ENCODE measurements around the gene GALM. TPM values are rescaled to one million over a fixed set of nuclear protein-coding genes. Genes with fewer than 3 reads are reported as not detected.

Gene GALM
- total and polyA plus RNA-seq, 2 of the 13 experiments (the other 11 are each of a cell fraction or from before 2014, with no cell fraction given), result 65.5 to 90.0 TPM

DNA sequence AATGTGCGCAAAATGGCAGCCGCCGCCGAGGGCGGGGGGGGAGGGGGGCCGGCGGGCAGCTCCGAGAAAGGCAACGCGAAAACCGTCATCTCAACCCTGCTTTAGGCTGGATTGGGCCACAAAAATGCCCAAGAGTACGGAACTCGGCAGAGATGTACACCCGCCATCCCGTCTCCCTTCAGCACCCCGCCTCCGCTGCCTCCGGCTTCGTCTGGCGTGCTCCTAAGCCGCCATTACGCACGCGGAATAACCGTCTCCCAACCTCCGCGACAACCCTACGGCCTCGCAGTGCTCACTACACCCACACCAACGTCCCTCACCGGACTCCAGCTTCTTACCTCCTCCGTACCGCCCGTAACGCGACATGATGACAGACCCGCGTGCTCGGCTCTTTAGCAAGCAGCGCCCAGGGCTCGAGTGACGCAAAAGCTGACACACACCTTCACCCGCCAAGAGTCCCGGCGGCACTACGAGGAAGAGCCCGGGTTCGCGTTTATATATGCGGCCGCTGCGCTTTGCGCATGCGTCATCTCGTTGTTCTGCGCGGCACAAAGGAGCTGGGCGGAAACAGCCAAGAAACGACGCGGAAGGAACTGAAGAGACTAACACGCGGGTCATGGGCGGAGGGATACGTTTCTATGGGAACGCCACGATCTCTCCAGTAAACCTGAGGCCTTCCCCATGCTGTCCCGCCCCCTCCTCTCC, 85.1 kb downstream of the GALM start, which contains the start of gene SRSF7 (continued):
- TF ChIP-seq ATF7 (IDR thresholded peaks at IDR 0.05), result no peak
- no peak for TF ChIP-seq ATF7 (CRISPR knock-in tag; IDR thresholded peaks at IDR 0.05)
- TF ChIP-seq FOXK2 (IDR thresholded peaks at IDR 0.05), result peak; percentile 66; the same call in 1 of the 2 replicates
- TF ChIP-seq ZNF484 (CRISPR knock-in tag; IDR thresholded peaks at IDR 0.05; ENCODE audit: borderline replicate concordance, low read depth), result no peak; the same call in 1 of the 2 replicates
- peak; percentile 56; the same call in 1 of the 2 replicates for TF ChIP-seq NFRKB (IDR thresholded peaks at IDR 0.05)
- TF ChIP-seq, protein P1, sequence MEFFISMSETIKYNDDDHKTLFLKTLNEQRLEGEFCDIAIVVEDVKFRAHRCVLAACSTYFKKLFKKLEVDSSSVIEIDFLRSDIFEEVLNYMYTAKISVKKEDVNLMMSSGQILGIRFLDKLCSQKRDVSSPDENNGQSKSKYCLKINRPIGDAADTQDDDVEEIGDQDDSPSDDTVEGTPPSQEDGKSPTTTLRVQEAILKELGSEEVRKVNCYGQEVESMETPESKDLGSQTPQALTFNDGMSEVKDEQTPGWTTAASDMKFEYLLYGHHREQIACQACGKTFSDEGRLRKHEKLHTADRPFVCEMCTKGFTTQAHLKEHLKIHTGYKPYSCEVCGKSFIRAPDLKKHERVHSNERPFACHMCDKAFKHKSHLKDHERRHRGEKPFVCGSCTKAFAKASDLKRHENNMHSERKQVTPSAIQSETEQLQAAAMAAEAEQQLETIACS (CRISPR knock-in tag; IDR thresholded peaks at IDR 0.05), result peak; percentile 61; the same call in 1 of the 2 replicates
- TF ChIP-seq, protein P2, sequence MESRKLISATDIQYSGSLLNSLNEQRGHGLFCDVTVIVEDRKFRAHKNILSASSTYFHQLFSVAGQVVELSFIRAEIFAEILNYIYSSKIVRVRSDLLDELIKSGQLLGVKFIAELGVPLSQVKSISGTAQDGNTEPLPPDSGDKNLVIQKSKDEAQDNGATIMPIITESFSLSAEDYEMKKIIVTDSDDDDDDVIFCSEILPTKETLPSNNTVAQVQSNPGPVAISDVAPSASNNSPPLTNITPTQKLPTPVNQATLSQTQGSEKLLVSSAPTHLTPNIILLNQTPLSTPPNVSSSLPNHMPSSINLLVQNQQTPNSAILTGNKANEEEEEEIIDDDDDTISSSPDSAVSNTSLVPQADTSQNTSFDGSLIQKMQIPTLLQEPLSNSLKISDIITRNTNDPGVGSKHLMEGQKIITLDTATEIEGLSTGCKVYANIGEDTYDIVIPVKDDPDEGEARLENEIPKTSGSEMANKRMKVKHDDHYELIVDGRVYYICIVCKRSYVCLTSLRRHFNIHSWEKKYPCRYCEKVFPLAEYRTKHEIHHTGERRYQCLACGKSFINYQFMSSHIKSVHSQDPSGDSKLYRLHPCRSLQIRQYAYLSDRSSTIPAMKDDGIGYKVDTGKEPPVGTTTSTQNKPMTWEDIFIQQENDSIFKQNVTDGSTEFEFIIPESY (CRISPR knock-in tag; IDR thresholded peaks at IDR 0.05), result peak; percentile 30
- TF ChIP-seq, protein P3, sequence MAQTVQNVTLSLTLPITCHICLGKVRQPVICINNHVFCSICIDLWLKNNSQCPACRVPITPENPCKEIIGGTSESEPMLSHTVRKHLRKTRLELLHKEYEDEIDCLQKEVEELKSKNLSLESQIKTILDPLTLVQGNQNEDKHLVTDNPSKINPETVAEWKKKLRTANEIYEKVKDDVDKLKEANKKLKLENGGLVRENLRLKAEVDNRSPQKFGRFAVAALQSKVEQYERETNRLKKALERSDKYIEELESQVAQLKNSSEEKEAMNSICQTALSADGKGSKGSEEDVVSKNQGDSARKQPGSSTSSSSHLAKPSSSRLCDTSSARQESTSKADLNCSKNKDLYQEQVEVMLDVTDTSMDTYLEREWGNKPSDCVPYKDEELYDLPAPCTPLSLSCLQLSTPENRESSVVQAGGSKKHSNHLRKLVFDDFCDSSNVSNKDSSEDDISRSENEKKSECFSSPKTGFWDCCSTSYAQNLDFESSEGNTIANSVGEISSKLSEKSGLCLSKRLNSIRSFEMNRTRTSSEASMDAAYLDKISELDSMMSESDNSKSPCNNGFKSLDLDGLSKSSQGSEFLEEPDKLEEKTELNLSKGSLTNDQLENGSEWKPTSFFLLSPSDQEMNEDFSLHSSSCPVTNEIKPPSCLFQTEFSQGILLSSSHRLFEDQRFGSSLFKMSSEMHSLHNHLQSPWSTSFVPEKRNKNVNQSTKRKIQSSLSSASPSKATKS (CRISPR knock-in tag; IDR thresholded peaks at IDR 0.05), result peak; percentile 89
- no peak for TF ChIP-seq ZNF326 (CRISPR knock-in tag; IDR thresholded peaks at IDR 0.05; ENCODE audit: borderline replicate concordance)
- peak; percentile 94 for TF ChIP-seq ZNF451 (CRISPR knock-in tag; IDR thresholded peaks at IDR 0.05)
- TF ChIP-seq BCL3 (CRISPR knock-in tag; IDR thresholded peaks at IDR 0.05), result peak; percentile 93
- TF ChIP-seq, protein P4, sequence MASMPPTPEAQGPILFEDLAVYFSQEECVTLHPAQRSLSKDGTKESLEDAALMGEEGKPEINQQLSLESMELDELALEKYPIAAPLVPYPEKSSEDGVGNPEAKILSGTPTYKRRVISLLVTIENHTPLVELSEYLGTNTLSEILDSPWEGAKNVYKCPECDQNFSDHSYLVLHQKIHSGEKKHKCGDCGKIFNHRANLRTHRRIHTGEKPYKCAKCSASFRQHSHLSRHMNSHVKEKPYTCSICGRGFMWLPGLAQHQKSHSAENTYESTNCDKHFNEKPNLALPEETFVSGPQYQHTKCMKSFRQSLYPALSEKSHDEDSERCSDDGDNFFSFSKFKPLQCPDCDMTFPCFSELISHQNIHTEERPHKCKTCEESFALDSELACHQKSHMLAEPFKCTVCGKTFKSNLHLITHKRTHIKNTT (CRISPR knock-in tag; IDR thresholded peaks at IDR 0.05), result no peak
- TF ChIP-seq ARNTL (CRISPR knock-in tag; IDR thresholded peaks at IDR 0.05), result peak; percentile 78
- no peak for TF ChIP-seq ELF4 (CRISPR knock-in tag; IDR thresholded peaks at IDR 0.05; ENCODE audit: borderline replicate concordance)
- TF ChIP-seq TERF1 (CRISPR knock-in tag; IDR thresholded peaks at IDR 0.05), result peak; percentile 97
- 0 out of 2 replicates have a peak, but pooled peaks have one; percentile 86 for TF ChIP-seq ZFYVE20 (CRISPR knock-in tag; IDR thresholded peaks at IDR 0.05; ENCODE audit: borderline replicate concordance, low read depth)
- TF ChIP-seq ZNF33A (CRISPR knock-in tag; IDR thresholded peaks at IDR 0.05; ENCODE audit: borderline replicate concordance), result 0 out of 2 replicates have a peak, but pooled peaks have one; percentile 88
- no peak for TF ChIP-seq ZNF629 (CRISPR knock-in tag; conservative IDR thresholded peaks at IDR 0.05)

All from HepG2 (cell line).